Duodenal mucosa (tissue), 2 donors: ENCODE data around the gene FOXS1.
"Not testable (repeated sequence)": the region's sequence is repeated elsewhere in the genome, so short reads cannot be mapped to it uniquely, and the experiment has no call there.

Experiments used
- H3K27ac ChIP-seq: one replicate; pipeline ENCODE4 v1.7.0; 2013; ENCODE audit warnings: low read depth, low read length
- H3K27me3 ChIP-seq, 2 donors: one replicate each; pipeline ENCODE4 v1.7.0; 2013; ENCODE audit warnings: low read length in 2 of 2, control low read depth in 1 of 2; ENCODE audit not compliant: insufficient read depth in 2 of 2, control insufficient read depth in 1 of 2
- H3K36me3 ChIP-seq, 2 donors: one replicate each; pipeline ENCODE4 v1.7.0; 2013; ENCODE audit warnings: low read length in 2 of 2, control low read depth in 1 of 2; ENCODE audit not compliant: insufficient read depth in 2 of 2, control insufficient read depth in 1 of 2
- H3K4me1 ChIP-seq, 2 donors: one replicate each; pipeline ENCODE4 v1.7.0; 2013; ENCODE audit warnings: low read length in 2 of 2, control low read depth in 1 of 2; ENCODE audit not compliant: insufficient read depth in 2 of 2, control insufficient read depth in 1 of 2
- H3K4me3 ChIP-seq, 2 donors: one replicate each; pipeline ENCODE4 v1.7.0; 2013; ENCODE audit warnings: low read length in 2 of 2, low read depth in 1 of 2
- H3K9ac ChIP-seq, 2 donors: one replicate each; pipeline ENCODE4 v1.7.0; 2013; ENCODE audit warnings: low read length in 2 of 2, low read depth in 1 of 2
- H3K9me3 ChIP-seq, 2 donors: one replicate each; pipeline ENCODE4 v1.7.0; 2013; ENCODE audit warnings: low read length in 2 of 2, control low read depth in 1 of 2; ENCODE audit not compliant: control insufficient read depth in 1 of 2

Gene FOXS1

GRCh38 chr20:31833130-31833930 is 12.1 kb downstream of the FOXS1 start:
- no peak overlapping the region for H3K4me3 ChIP-seq
- no peak overlapping the region for H3K27ac ChIP-seq
- H3K9ac ChIP-seq, result no peak overlapping the region
- H3K27me3 ChIP-seq, result peaks cover 0 to 4% of the 10 kb centered on the region in 2 donors
- no peaks in the 10 kb centered on the region for H3K36me3 ChIP-seq
- peaks cover 12 to 19% of the 10 kb centered on the region in 2 donors for H3K4me1 ChIP-seq
- no peaks in the 10 kb centered on the region for H3K9me3 ChIP-seq

- no peaks in the 10 kb centered on the region for H3K36me3 ChIP-seq
- H3K27ac ChIP-seq, result no peak overlapping the region
- no peaks in the 10 kb centered on the region for H3K9me3 ChIP-seq
- no peaks in the 10 kb centered on the region for H3K27me3 ChIP-seq
- peaks cover 12 to 17% of the 10 kb centered on the region in 2 donors for H3K4me1 ChIP-seq
- no peak overlapping the region for H3K4me3 ChIP-seq
- no peak overlapping the region for H3K9ac ChIP-seq
Measured at GRCh38 chr20:31831771-31832306, 13.6 kb downstream of the FOXS1 start.

GRCh38 chr20:31831211-31831610 is 14.2 kb downstream of the FOXS1 start:
- Histone ChIP-seq H3K27ac (no peak overlapping the region), H3K27me3 (no peaks in the 10 kb centered on the region), H3K36me3 (no peaks in the 10 kb centered on the region), H3K4me1 (peaks cover 9 to 11% of the 10 kb centered on the region in 2 donors), H3K9me3 (no peaks in the 10 kb centered on the region), H3K9ac (no peak overlapping the region), H3K4me3 (no peak overlapping the region)

GRCh38 chr20:31830406-31830981 is 14.9 kb downstream of the FOXS1 start:
- H3K4me1 ChIP-seq, result peaks cover 2 to 4% of the 10 kb centered on the region in 2 donors
- H3K9me3 ChIP-seq, result no peaks in the 10 kb centered on the region
- no peaks in the 10 kb centered on the region for H3K27me3 ChIP-seq
- H3K9ac ChIP-seq, result no peak overlapping the region
- no peak overlapping the region for H3K4me3 ChIP-seq
- H3K36me3 ChIP-seq, result no peaks in the 10 kb centered on the region
- no peak overlapping the region for H3K27ac ChIP-seq

GRCh38 chr20:31829731-31830130 is 15.7 kb downstream of the FOXS1 start:
- Histone ChIP-seq H3K9ac (no peak overlapping the region), H3K4me1 (no peaks in the 10 kb centered on the region), H3K27me3 (no peaks in the 10 kb centered on the region), H3K4me3 (no peak overlapping the region), H3K27ac (no peak overlapping the region), H3K36me3 (no peaks in the 10 kb centered on the region), H3K9me3 (no peaks in the 10 kb centered on the region)

GRCh38 chr20:31828016-31828415 is 17.4 kb downstream of the FOXS1 start:
- not testable (repeated sequence) for H3K9ac ChIP-seq, H3K36me3 ChIP-seq, H3K4me1 ChIP-seq, H3K9me3 ChIP-seq, H3K27me3 ChIP-seq, H3K27ac ChIP-seq, H3K4me3 ChIP-seq

GRCh38 chr20:31827059-31827458 is 18.3 kb downstream of the FOXS1 start:
- H3K9ac ChIP-seq, result no peak overlapping the region
- no peaks in the 10 kb centered on the region for H3K36me3 ChIP-seq
- H3K4me3 ChIP-seq, result no peak overlapping the region
- H3K4me1 ChIP-seq, result peaks cover 3 to 4% of the 10 kb centered on the region in 2 donors
- no peaks in the 10 kb centered on the region for H3K9me3 ChIP-seq
- no peak overlapping the region for H3K27ac ChIP-seq
- H3K27me3 ChIP-seq, result no peaks in the 10 kb centered on the region

GRCh38 chr20:31826074-31826473 is 19.3 kb downstream of the FOXS1 start:
- H3K27me3 ChIP-seq, result no peaks in the 10 kb centered on the region
- peaks cover 3 to 4% of the 10 kb centered on the region in 2 donors for H3K4me1 ChIP-seq
- no peak overlapping the region for H3K4me3 ChIP-seq
- no peaks in the 10 kb centered on the region for H3K9me3 ChIP-seq
- H3K27ac ChIP-seq, result no peak overlapping the region
- no peaks in the 10 kb centered on the region for H3K36me3 ChIP-seq
- no peak overlapping the region for H3K9ac ChIP-seq

- Histone ChIP-seq H3K9me3 (no peaks in the 10 kb centered on the region), H3K9ac (no peak overlapping the region), H3K27ac (no peak overlapping the region), H3K4me1 (peaks cover 3 to 4% of the 10 kb centered on the region in 2 donors), H3K36me3 (no peaks in the 10 kb centered on the region), H3K27me3 (no peaks in the 10 kb centered on the region), H3K4me3 (no peak overlapping the region)
Measured at GRCh38 chr20:31824554-31825313, 20.7 kb downstream of the FOXS1 start.

GRCh38 chr20:31824125-31824485 is 21.3 kb downstream of the FOXS1 start:
- Histone ChIP-seq H3K4me3 (no peak overlapping the region), H3K4me1 (peaks cover 3 to 4% of the 10 kb centered on the region in 2 donors), H3K27me3 (no peaks in the 10 kb centered on the region), H3K9me3 (no peaks in the 10 kb centered on the region), H3K36me3 (no peaks in the 10 kb centered on the region), H3K9ac (no peak overlapping the region), H3K27ac (no peak overlapping the region)
